ENCODE results near the gene SUPT20HL1.
"Not testable (repeated sequence)": the region's sequence is repeated elsewhere in the genome, so short reads cannot be mapped to it uniquely, and the experiment has no call there.

SUPT20HL1 gene

GRCh38 chrX:24360272-24360671 is at the start of gene SUPT20HL1:
TSS of gene SUPT20HL1 (plus strand) at chrX:24360639. CDS start at chrX:24362761, 2,122 bp downstream.
- DNase-seq (ENCODE audit: low read depth in 2 of 2), result no peak

- DNase-seq (ENCODE audit: low read depth in 2 of 2), result not testable (repeated sequence)
These were observed 49.5 kb upstream of the SUPT20HL1 start for GRCh38 chrX:24310916-24311315.

GRCh38 chrX:24311507-24312248 is 48.8 kb upstream of the SUPT20HL1 start:
- not testable (repeated sequence) for DNase-seq (ENCODE audit: low read depth in 2 of 2)

GRCh38 chrX:24312249-24312607 is 48.2 kb upstream of the SUPT20HL1 start:
- not testable (repeated sequence) for DNase-seq (ENCODE audit: low read depth in 2 of 2)

GRCh38 chrX:24314019-24314635 is 46.3 kb upstream of the SUPT20HL1 start, which contains the start of gene SUPT20HL2:
TSS of gene SUPT20HL2 (minus strand) at chrX:24314069. CDS start at chrX:24313315, 754 bp downstream.
- no peak for DNase-seq (ENCODE audit: low read depth in 2 of 2)

- no peak for DNase-seq (ENCODE audit: low read depth in 2 of 2)
These were observed 44.3 kb upstream of the SUPT20HL1 start for GRCh38 chrX:24316111-24316510.

GRCh38 chrX:24317567-24317966 is 42.9 kb upstream of the SUPT20HL1 start:
- DNase-seq (ENCODE audit: low read depth in 2 of 2), result no peak

- no peak for DNase-seq (ENCODE audit: low read depth in 2 of 2)
These were observed 38.6 kb upstream of the SUPT20HL1 start for GRCh38 chrX:24321741-24322395.

GRCh38 chrX:24325231-24325630 is 35.2 kb upstream of the SUPT20HL1 start:
- DNase-seq (ENCODE audit: low read depth in 2 of 2), result no peak

GRCh38 chrX:24332878-24333277 is 27.6 kb upstream of the SUPT20HL1 start:
- DNase-seq (ENCODE audit: low read depth in 2 of 2), result no peak

- DNase-seq (ENCODE audit: low read depth in 2 of 2), result no peak
These were observed 27.1 kb upstream of the SUPT20HL1 start for GRCh38 chrX:24333371-24333770.

- DNase-seq (ENCODE audit: low read depth in 2 of 2), result no peak
These were observed 26.0 kb upstream of the SUPT20HL1 start for GRCh38 chrX:24334461-24334860.

- DNase-seq (ENCODE audit: low read depth in 2 of 2), result no peak
These were observed 24.6 kb upstream of the SUPT20HL1 start for GRCh38 chrX:24335871-24336270.

GRCh38 chrX:24339911-24340310 is 20.5 kb upstream of the SUPT20HL1 start:
- DNase-seq (ENCODE audit: low read depth in 2 of 2), result no peak

GRCh38 chrX:24340501-24340900 is 19.9 kb upstream of the SUPT20HL1 start:
- DNase-seq (ENCODE audit: low read depth in 2 of 2), result no peak

- DNase-seq (ENCODE audit: low read depth in 2 of 2), result no peak
These were observed 18.6 kb upstream of the SUPT20HL1 start for GRCh38 chrX:24341795-24342194.

- DNase-seq (ENCODE audit: low read depth in 2 of 2), result no peak
These were observed 16.7 kb upstream of the SUPT20HL1 start for GRCh38 chrX:24343719-24344118.

GRCh38 chrX:24347881-24348280 is 12.6 kb upstream of the SUPT20HL1 start:
- DNase-seq (ENCODE audit: low read depth in 2 of 2), result no peak

- no peak for DNase-seq (ENCODE audit: low read depth in 2 of 2)
These were observed 10.2 kb upstream of the SUPT20HL1 start for GRCh38 chrX:24350217-24350616.

- no peak for DNase-seq (ENCODE audit: low read depth in 2 of 2)
These were observed 5.3 kb upstream of the SUPT20HL1 start for GRCh38 chrX:24355095-24355494.

- no peak for DNase-seq (ENCODE audit: low read depth in 2 of 2)
These were observed 3.3 kb upstream of the SUPT20HL1 start for GRCh38 chrX:24357106-24357505.

GRCh38 chrX:24362089-24362745 is 1.8 kb downstream of the SUPT20HL1 start:
- DNase-seq (ENCODE audit: low read depth in 2 of 2), result not testable (repeated sequence)
